HepG2 (cell line): ENCODE data around the gene ZNF773. TPM values are rescaled to one million over a fixed set of nuclear protein-coding genes. Genes with fewer than 3 reads are reported as not detected.

Experiments used
- CBX2 ChIP-seq, 2 experiments: fragments of 200-600 bp in 1 of 2; sonication (generic); formaldehyde crosslinking in 1 of 2; IDR thresholded peaks; 2 replicates each; pipeline versions ENCODE4 v1.7.0 to v1.8.1; 2018 to 2022; ENCODE audit warnings: low read depth in 2 of 2, low read length in 1 of 2, mild to moderate bottlenecking in 1 of 2, missing genetic modification reagents in 1 of 2
- HES4 ChIP-seq: sonication (generic); formaldehyde crosslinking; IDR thresholded peaks from 2 replicates; pipeline ENCODE4 v1.9.0; 2021; ENCODE audit warnings: mild to moderate bottlenecking, missing genetic modification reagents, borderline replicate concordance
- ONECUT2 ChIP-seq: sonication (generic); formaldehyde crosslinking; IDR thresholded peaks from 2 replicates; pipeline ENCODE4 v1.4.0; 2020; ENCODE audit warnings: missing genetic modification reagents
- SKI ChIP-seq: fragments of 450-650 bp; IDR thresholded peaks from one replicate; pipeline ENCODE4 v1.6.1; 2018; ENCODE audit warnings: mild to moderate bottlenecking; ENCODE audit not compliant: partially characterized antibody
- SMAD1 ChIP-seq: sonication (generic); formaldehyde crosslinking; IDR thresholded peaks from 2 replicates; pipeline ENCODE4 v1.4.0; 2020; ENCODE audit warnings: missing genetic modification reagents, low read depth, mild to moderate bottlenecking, borderline replicate concordance
- SMAD9 ChIP-seq: sonication (generic); formaldehyde crosslinking; IDR thresholded peaks from 2 replicates; pipeline ENCODE4 v1.5.1; 2020; ENCODE audit warnings: mild to moderate bottlenecking, missing genetic modification reagents
- ZNF543 ChIP-seq: sonication (generic); formaldehyde crosslinking; IDR thresholded peaks from 2 replicates; pipeline ENCODE4 v1.4.0; 2020; ENCODE audit warnings: mild to moderate bottlenecking, missing genetic modification reagents
- ZNF652 ChIP-seq: IDR thresholded peaks from 2 replicates; pipeline ENCODE4 v1.6.1; 2016; ENCODE audit warnings: low read depth, borderline replicate concordance
- polyA plus RNA-seq, 8 experiments: library from polyadenylated mRNA; depleted of rRNA in 3 of 8; stranded (reverse) in 7 of 8; unstranded in 1 of 8; fragments of >200 nt; fragmentation: Illumina TruSeq in 4 of 8; extraction: Trizol in 4 of 8; gene quantifications; 2 replicates each; pipeline versions ENCODE4 v1.2.1 to v1.2.3, GENCODE V29; 2011 to 2016; ENCODE audit warnings: low read depth in 4 of 8, missing spikeins in 1 of 8, mixed read lengths in 1 of 8; ENCODE audit not compliant: insufficient read depth in 1 of 8
- total RNA-seq, 5 experiments: library from RNA; depleted of rRNA; stranded (reverse); fragments of >200 nt; fragmentation: Illumina TruSeq; extraction: Trizol; gene quantifications; 2 replicates each; pipeline ENCODE4 v1.2.3, GENCODE V29; 2016; ENCODE audit warnings: low read depth in 1 of 5
- TF ChIP-seq, protein P1 (sequence below): sonication (generic); formaldehyde crosslinking; IDR thresholded peaks from 2 replicates; pipeline ENCODE4 v1.4.0; 2020; ENCODE audit warnings: missing genetic modification reagents
- TF ChIP-seq, protein P2 (sequence below): sonication (generic); formaldehyde crosslinking; IDR thresholded peaks from 2 replicates; pipeline ENCODE4 v1.5.1; 2020; ENCODE audit warnings: missing genetic modification reagents, mild to moderate bottlenecking, borderline replicate concordance
- TF ChIP-seq, protein P3 (sequence below): sonication (generic); formaldehyde crosslinking; conservative IDR thresholded peaks from 2 replicates; pipeline ENCODE4 v1.8.1; 2023; ENCODE audit warnings: missing genetic modification reagents
- TF ChIP-seq, protein P4 (sequence below): sonication (generic); formaldehyde crosslinking; IDR thresholded peaks from 2 replicates; pipeline ENCODE4 v1.5.1; 2020; ENCODE audit warnings: mild to moderate bottlenecking, missing genetic modification reagents, borderline replicate concordance
- TF ChIP-seq, protein P5 (sequence below), 2 experiments: IDR thresholded peaks; 2 replicates each; pipeline ENCODE4 v1.6.1; 2011 to 2012; ENCODE audit warnings: low read length in 2 of 2, borderline replicate concordance in 1 of 2, low read depth in 1 of 2, mild to moderate bottlenecking in 1 of 2, moderate library complexity in 1 of 2
- TF ChIP-seq, protein P6 (sequence below): sonication (generic); formaldehyde crosslinking; IDR thresholded peaks from 2 replicates; pipeline ENCODE4 v1.5.0; 2020; ENCODE audit warnings: mild to moderate bottlenecking, low read depth, missing genetic modification reagents, borderline replicate concordance

The ZNF773 gene
- total and polyA plus RNA-seq, 2 of the 13 experiments (the other 11 are each of a cell fraction or from before 2014, with no cell fraction given) = 5.7 to 6.7 TPM

DNA sequence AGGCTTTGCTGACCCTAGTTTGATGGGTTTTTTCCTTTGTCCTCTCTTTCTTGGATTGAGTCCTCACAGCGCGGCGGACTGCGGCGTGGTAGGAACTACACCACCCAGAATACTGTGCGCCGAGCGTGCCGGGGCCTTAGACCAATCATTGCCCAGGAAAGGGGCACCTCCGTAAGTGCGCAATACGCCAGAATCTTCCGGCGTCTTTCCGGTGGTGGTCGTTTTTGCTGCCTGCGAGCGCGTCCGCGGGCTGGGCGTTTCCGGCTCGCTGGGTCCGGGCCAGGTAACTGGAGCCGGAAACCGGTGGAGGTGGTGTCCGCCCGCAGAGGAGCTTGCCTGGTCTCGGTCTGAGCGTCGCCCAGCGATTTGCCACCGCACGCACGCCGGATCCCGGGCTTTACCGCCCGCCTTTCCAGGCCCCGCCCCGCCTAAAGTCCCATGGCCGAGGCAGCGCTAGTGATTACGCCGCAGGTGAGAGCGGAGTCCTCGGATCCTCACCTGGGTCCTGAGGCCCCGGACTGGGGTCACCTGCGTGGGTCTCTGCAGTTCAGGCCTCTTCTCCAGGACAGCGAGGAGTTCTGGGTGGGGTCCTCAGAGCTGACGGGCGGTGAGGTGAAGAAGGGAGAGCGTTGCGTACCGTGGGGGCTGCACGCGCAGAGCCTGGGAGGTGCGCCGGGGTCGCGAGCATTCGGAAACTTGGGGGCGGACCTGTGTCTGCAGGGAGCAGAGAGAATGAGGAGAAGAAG is 27.6 kb downstream of the ZNF773 start, which contains the start of gene ZNF549 (continued):
- TF ChIP-seq, protein P1, sequence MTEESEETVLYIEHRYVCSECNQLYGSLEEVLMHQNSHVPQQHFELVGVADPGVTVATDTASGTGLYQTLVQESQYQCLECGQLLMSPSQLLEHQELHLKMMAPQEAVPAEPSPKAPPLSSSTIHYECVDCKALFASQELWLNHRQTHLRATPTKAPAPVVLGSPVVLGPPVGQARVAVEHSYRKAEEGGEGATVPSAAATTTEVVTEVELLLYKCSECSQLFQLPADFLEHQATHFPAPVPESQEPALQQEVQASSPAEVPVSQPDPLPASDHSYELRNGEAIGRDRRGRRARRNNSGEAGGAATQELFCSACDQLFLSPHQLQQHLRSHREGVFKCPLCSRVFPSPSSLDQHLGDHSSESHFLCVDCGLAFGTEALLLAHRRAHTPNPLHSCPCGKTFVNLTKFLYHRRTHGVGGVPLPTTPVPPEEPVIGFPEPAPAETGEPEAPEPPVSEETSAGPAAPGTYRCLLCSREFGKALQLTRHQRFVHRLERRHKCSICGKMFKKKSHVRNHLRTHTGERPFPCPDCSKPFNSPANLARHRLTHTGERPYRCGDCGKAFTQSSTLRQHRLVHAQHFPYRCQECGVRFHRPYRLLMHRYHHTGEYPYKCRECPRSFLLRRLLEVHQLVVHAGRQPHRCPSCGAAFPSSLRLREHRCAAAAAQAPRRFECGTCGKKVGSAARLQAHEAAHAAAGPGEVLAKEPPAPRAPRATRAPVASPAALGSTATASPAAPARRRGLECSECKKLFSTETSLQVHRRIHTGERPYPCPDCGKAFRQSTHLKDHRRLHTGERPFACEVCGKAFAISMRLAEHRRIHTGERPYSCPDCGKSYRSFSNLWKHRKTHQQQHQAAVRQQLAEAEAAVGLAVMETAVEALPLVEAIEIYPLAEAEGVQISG (CRISPR knock-in tag) = peak; percentile 90
- TF ChIP-seq, protein P2, sequence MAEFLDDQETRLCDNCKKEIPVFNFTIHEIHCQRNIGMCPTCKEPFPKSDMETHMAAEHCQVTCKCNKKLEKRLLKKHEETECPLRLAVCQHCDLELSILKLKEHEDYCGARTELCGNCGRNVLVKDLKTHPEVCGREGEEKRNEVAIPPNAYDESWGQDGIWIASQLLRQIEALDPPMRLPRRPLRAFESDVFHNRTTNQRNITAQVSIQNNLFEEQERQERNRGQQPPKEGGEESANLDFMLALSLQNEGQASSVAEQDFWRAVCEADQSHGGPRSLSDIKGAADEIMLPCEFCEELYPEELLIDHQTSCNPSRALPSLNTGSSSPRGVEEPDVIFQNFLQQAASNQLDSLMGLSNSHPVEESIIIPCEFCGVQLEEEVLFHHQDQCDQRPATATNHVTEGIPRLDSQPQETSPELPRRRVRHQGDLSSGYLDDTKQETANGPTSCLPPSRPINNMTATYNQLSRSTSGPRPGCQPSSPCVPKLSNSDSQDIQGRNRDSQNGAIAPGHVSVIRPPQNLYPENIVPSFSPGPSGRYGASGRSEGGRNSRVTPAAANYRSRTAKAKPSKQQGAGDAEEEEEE (CRISPR knock-in tag) = peak; percentile 71; the same call in 1 of the 2 replicates
- TF ChIP-seq, protein P3, sequence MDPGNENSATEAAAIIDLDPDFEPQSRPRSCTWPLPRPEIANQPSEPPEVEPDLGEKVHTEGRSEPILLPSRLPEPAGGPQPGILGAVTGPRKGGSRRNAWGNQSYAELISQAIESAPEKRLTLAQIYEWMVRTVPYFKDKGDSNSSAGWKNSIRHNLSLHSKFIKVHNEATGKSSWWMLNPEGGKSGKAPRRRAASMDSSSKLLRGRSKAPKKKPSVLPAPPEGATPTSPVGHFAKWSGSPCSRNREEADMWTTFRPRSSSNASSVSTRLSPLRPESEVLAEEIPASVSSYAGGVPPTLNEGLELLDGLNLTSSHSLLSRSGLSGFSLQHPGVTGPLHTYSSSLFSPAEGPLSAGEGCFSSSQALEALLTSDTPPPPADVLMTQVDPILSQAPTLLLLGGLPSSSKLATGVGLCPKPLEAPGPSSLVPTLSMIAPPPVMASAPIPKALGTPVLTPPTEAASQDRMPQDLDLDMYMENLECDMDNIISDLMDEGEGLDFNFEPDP (CRISPR knock-in tag) = no peak
- TF ChIP-seq SKI (no peak), SMAD1 (CRISPR knock-in tag) (no peak; the same call in 1 of the 2 replicates), ZNF543 (CRISPR knock-in tag) (peak; percentile 73; the same call in 1 of the 2 replicates), SMAD9 (no peak), ONECUT2 (no peak; the same call in 1 of the 2 replicates), CBX2 (IDR thresholded peaks at IDR 0.05; ENCODE audit: low read depth, low read length) (no peak), CBX2 (CRISPR knock-in tag; IDR thresholded peaks at IDR 0.05; ENCODE audit: low read depth) (no peak), ZNF652 (CRISPR knock-in tag) (no peak), HES4 (CRISPR knock-in tag) (peak; percentile 17; the same call in 1 of the 2 replicates)
- TF ChIP-seq, protein P4, sequence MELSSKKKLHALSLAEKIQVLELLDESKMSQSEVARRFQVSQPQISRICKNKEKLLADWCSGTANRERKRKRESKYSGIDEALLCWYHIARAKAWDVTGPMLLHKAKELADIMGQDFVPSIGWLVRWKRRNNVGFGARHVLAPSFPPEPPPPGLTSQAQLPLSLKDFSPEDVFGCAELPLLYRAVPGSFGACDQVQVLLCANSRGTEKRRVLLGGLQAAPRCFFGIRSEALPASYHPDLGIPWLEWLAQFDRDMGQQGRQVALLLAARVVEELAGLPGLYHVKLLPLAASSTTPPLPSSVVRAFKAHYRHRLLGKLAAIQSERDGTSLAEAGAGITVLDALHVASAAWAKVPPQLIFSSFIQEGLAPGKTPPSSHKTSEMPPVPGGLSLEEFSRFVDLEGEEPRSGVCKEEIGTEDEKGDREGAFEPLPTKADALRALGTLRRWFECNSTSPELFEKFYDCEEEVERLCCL (CRISPR knock-in tag) = no peak
- TF ChIP-seq, protein P5, sequence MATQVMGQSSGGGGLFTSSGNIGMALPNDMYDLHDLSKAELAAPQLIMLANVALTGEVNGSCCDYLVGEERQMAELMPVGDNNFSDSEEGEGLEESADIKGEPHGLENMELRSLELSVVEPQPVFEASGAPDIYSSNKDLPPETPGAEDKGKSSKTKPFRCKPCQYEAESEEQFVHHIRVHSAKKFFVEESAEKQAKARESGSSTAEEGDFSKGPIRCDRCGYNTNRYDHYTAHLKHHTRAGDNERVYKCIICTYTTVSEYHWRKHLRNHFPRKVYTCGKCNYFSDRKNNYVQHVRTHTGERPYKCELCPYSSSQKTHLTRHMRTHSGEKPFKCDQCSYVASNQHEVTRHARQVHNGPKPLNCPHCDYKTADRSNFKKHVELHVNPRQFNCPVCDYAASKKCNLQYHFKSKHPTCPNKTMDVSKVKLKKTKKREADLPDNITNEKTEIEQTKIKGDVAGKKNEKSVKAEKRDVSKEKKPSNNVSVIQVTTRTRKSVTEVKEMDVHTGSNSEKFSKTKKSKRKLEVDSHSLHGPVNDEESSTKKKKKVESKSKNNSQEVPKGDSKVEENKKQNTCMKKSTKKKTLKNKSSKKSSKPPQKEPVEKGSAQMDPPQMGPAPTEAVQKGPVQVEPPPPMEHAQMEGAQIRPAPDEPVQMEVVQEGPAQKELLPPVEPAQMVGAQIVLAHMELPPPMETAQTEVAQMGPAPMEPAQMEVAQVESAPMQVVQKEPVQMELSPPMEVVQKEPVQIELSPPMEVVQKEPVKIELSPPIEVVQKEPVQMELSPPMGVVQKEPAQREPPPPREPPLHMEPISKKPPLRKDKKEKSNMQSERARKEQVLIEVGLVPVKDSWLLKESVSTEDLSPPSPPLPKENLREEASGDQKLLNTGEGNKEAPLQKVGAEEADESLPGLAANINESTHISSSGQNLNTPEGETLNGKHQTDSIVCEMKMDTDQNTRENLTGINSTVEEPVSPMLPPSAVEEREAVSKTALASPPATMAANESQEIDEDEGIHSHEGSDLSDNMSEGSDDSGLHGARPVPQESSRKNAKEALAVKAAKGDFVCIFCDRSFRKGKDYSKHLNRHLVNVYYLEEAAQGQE (IDR thresholded peaks at IDR 0.05; ENCODE audit: borderline replicate concordance in 1 of 2, low read depth in 1 of 2, low read length in 2 of 2) = 0 out of 4 replicates have a peak, but pooled peaks of 1 of the 2 experiments have one; percentile 11
- TF ChIP-seq, protein P6, sequence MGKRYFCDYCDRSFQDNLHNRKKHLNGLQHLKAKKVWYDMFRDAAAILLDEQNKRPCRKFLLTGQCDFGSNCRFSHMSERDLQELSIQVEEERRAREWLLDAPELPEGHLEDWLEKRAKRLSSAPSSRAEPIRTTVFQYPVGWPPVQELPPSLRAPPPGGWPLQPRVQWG = no peak
